HG03045 (cell line): ENCODE data around the gene KRTAP4-8.
"Not testable (repeated sequence)": the region's sequence is repeated elsewhere in the genome, so short reads cannot be mapped to it uniquely, and the experiment has no call there.

Experiments used
- ATAC-seq: cut with Tn5 transposase; IDR thresholded peaks from one replicate; pipeline ENCODE4 v1.9.1; 2021; ENCODE audit warnings: mild to moderate bottlenecking, moderate library complexity; ENCODE audit not compliant: unreplicated experiment

KRTAP4-8 gene

GRCh38 chr17:41065829-41066624 is 31.9 kb downstream of the KRTAP4-8 start, which contains the start of gene KRTAP2-4:
Gene KRTAP2-4 (minus strand): TSS chr17:41065879. CDS start chr17:41065845, 34 bp downstream.
- no peak for ATAC-seq

GRCh38 chr17:41065016-41065689 is 32.8 kb downstream of the KRTAP4-8 start:
- not testable (repeated sequence) for ATAC-seq

- ATAC-seq, result no peak
Observed at GRCh38 chr17:41064301-41064700, 33.6 kb downstream of the KRTAP4-8 start.

- no peak for ATAC-seq
Observed at GRCh38 chr17:41063449-41063848, 34.5 kb downstream of the KRTAP4-8 start.

GRCh38 chr17:41061964-41062363 is 36.0 kb downstream of the KRTAP4-8 start:
- no peak for ATAC-seq

GRCh38 chr17:41060052-41060604 is 37.8 kb downstream of the KRTAP4-8 start, which contains the start of gene KRTAP2-3:
Gene KRTAP2-3 (minus strand): TSS chr17:41060114. CDS start chr17:41060050, 64 bp downstream.
- no peak for ATAC-seq

GRCh38 chr17:41059276-41060051 is 38.5 kb downstream of the KRTAP4-8 start:
- ATAC-seq, result not testable (repeated sequence)

GRCh38 chr17:41058741-41059140 is 39.2 kb downstream of the KRTAP4-8 start:
- no peak for ATAC-seq

- no peak for ATAC-seq
Observed at GRCh38 chr17:41057547-41057946, 40.4 kb downstream of the KRTAP4-8 start.

GRCh38 chr17:41055130-41055529 is 42.8 kb downstream of the KRTAP4-8 start, which contains the start of gene KRTAP2-2:
Gene KRTAP2-2 (minus strand): TSS chr17:41055230. CDS start chr17:41055211, 19 bp downstream.
- not testable (repeated sequence) for ATAC-seq

- not testable (repeated sequence) for ATAC-seq
Observed at GRCh38 chr17:41054556-41054955, 43.4 kb downstream of the KRTAP4-8 start.

- ATAC-seq, result no peak
Observed at GRCh38 chr17:41054025-41054424, 43.9 kb downstream of the KRTAP4-8 start.

- no peak for ATAC-seq
Observed at GRCh38 chr17:41052566-41052965, 45.4 kb downstream of the KRTAP4-8 start.

GRCh38 chr17:41049110-41049509 is 48.8 kb downstream of the KRTAP4-8 start:
- no peak for ATAC-seq

GRCh38 chr17:41048441-41048840 is 49.5 kb downstream of the KRTAP4-8 start:
- no peak for ATAC-seq
